ENCODE results near the gene CDKL4. TPM values are rescaled to one million over a fixed set of nuclear protein-coding genes. Genes with fewer than 3 reads are reported as not detected.
"Not testable (repeated sequence)": the region's sequence is repeated elsewhere in the genome, so short reads cannot be mapped to it uniquely, and the experiment has no call there.

CDKL4 gene
- not detected in 2 replicates for total RNA-seq (2014; rRNA removed; shearing (Covaris generic); ENCODE audit: low replicate concordance)

DNA sequence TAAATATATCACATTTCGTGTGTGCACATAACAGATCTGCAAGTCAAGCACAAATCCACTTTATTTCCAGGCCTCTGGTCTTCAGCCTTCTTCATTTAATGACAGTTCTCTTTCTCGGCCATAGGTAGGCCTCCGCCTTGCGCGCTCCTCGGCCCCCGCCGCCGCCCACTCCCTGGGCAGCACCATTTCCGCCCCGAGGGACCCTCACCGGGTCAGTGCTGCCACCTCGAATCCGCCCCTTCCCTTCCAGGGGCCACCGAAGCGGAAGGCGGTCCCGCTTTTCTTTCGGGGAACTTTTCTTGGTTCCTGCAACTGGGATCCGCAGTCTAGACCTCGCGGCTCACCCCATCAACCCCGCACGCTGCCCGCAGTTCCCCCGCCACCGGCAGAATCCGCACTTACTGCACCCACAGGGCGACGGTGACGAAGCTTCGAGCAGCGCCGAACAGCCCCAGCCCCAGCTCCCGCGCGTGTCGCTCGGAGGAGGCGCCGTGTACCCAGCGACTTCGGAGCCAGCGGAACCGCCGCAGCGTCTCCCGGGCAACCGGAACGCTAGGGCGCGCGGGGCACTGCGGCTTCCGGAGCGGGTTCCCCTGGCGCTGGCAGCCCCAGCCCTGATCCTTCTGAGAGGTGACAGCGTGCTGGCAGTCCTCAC lies at the start of gene CDKL4:
CDKL4 (minus strand) TSS at position 502 of the 655 bp plus-strand sequence.
- in situ Hi-C loops (cut with HindIII; ENCODE audit: low pct_unique_long_range_greater_than_20kb, low sequenced_read_pairs), result no loop called here
- DNase-seq (ENCODE audit: low read depth), result no peak

DNA sequence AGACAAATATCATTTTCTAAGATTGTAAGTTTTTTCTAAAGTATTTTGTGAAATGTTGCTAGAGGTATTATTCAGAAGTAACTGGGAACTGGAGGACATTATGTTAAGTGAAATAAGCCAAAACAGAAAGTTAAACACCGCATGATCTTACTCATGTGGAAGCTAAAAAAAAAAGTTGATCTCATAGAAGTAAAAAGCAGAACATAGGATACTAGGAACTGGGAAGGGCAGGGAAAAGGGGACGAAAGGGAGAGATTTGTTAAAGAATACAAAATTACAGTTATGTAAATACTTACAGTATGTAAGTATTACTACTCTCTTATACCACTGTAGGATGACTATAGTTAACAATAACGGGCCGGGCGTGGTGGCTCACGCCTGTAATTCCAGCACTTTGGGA lies 46.7 kb upstream of the CDKL4 start:
- in situ Hi-C loops (cut with HindIII; ENCODE audit: low pct_unique_long_range_greater_than_20kb, low sequenced_read_pairs), result no loop called here
- DNase-seq (ENCODE audit: low read depth), result no peak

DNA sequence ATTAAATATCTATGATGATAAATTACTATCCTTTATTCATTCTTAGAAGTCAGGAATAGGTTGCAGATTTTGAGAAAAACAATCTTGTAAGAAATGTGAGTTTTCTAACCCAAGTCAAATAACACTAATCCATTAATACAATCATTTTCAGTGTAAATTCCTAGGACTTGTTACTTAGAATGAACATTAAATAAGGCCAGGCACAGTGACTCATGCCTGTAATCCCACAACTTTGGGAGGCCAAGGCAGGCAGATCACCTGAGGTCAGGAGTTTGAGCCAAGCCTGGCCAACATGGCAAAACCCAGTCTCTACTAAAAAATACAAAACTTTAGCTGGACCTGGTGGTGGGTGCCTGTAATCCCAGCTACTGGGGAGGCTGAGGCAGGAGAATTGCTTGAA lies 45.8 kb upstream of the CDKL4 start:
- DNase-seq (ENCODE audit: low read depth), result no peak
- in situ Hi-C loops (cut with HindIII; ENCODE audit: low pct_unique_long_range_greater_than_20kb, low sequenced_read_pairs), result no loop called here

DNA sequence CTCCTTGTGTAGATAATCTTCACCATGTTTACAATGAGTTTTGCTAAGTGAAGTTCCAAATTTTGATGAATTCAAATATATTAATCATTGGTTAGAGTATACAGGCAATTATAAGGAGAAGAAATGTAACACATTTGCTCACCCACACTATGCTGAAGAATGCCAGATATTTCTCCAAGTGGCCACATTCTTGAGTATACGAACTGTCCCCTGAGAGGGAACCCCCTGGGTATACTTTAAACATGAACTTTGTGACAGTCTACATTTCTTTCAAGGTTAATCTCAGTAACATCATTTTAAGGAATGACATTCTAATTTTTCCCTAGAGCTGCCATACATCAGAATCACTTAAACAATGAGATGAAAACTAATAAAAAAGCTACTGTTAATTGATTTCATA lies 39.8 kb upstream of the CDKL4 start:
- no peak for DNase-seq (ENCODE audit: low read depth)
- in situ Hi-C loops (cut with HindIII; ENCODE audit: low pct_unique_long_range_greater_than_20kb, low sequenced_read_pairs), result no loop called here

DNA sequence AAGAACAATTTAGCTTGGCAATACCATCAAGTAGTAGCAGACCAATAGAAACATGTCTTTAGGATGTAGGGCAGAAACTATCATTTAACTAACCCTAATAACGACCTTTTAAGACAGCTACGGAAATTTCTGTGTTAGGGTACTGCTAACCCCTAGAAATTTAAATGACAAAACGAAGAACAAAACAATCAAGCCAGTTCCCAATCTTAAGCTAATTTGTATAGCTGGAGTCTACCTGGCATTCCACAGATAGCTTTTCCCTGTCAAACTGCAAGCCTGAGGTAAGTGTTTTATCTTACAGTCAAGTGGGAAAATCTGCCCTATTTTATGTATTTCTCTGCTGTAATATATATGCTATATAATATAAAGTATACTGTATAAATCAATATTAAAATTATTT lies 37.6 kb upstream of the CDKL4 start:
- DNase-seq (ENCODE audit: low read depth), result no peak
- in situ Hi-C loops (cut with HindIII; ENCODE audit: low pct_unique_long_range_greater_than_20kb, low sequenced_read_pairs), result no loop called here

DNA sequence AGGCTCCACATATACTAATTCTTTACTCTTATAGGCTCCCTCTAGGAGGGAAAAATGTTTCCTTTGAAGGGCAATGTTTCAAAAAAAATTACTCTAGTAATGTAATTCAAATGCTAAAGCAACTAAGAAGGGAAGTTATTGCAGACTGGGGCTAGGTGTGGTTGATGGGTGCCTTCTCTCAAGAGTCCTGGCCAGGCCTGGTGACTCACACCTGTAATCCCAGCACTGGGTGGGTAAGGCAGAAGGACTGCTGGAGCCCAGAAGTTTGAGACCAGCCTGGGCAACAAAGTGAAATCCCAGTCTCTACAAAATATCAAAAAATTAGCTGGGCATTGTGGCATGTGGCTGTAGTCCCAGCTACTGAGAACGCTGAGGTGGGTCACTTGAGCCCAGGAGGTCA lies 31.2 kb upstream of the CDKL4 start:
- in situ Hi-C loops (cut with HindIII; ENCODE audit: low pct_unique_long_range_greater_than_20kb, low sequenced_read_pairs), result no loop called here
- DNase-seq (ENCODE audit: low read depth), result no peak

DNA sequence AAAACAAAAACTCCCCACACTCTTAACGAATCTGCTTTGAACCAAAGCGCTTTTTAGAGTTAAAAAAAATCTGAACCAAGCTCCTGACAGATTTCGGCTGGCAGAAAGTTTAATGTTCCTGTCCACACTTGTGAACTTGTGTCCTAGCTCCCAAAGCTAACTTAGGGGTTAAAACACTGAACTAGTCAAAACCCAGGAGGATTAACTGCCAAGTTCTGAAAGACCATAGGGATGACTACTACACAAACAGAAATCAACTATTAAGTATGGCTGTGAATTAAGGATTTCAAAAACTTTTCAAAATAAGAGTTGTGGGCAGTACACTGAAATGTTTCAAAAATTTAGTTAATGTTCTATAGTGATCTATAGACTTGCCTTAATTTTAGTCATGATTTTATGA lies 26.2 kb upstream of the CDKL4 start:
- no peak for DNase-seq (ENCODE audit: low read depth)
- in situ Hi-C loops (cut with HindIII; ENCODE audit: low pct_unique_long_range_greater_than_20kb, low sequenced_read_pairs), result no loop called here

DNA sequence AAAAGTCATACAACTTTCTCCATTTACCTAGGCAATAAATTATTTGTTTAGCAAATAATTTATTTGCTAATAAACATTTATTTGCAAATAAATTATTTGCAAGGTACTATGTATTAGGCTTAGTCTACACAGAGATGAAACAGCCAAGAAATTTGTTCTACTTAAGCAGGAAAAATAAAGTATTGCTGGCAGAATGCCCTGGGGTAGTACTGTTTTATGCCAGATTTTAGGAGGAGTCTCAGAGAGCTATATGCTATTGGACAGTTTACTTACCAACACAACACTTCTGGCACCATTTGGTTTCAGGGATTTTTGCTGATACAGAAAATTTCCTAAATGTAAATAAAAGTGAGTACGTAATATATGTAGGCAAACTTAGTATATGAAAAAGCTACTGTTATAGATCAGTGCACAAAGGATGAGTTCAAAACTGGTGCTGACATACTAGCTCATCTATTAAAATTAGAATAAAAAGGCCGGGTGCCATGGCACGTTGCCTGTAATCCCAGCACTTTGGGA lies 23.2 kb upstream of the CDKL4 start:
- DNase-seq (ENCODE audit: low read depth), result no peak
- in situ Hi-C loops (cut with HindIII; ENCODE audit: low pct_unique_long_range_greater_than_20kb, low sequenced_read_pairs), result no loop called here

DNA sequence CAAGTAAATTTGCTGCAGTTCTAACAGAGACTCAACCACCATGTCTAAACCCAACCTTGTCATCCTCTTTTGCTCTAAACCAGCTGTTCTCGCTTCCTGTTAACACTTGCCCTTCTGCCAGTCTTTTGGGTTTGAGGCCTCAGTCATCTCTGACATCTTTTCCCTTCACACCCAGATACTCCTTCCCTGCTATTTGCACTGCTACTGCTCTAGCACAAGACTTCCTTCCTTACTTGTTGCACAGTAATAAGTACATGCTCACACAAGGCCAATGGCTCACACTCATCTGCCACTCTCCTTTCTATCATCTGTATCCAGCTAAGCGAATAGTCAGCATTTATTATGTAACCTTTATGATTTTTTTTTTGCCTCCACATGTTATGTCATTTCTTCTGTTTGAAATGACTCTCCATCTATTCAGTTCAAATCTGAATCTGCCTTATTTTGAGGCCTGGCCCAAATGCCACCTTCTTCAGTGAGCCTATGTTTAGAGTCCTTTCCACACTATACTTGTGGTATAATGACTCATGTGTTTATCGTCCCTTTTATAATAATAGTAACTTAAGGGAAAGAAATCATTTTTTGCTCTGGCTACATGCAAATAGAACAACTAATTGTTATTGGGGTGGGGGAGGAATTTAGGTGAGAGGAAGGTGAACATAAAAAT lies 22.5 kb upstream of the CDKL4 start:
- in situ Hi-C loops (cut with HindIII; ENCODE audit: low pct_unique_long_range_greater_than_20kb, low sequenced_read_pairs), result no loop called here
- no peak for DNase-seq (ENCODE audit: low read depth)

DNA sequence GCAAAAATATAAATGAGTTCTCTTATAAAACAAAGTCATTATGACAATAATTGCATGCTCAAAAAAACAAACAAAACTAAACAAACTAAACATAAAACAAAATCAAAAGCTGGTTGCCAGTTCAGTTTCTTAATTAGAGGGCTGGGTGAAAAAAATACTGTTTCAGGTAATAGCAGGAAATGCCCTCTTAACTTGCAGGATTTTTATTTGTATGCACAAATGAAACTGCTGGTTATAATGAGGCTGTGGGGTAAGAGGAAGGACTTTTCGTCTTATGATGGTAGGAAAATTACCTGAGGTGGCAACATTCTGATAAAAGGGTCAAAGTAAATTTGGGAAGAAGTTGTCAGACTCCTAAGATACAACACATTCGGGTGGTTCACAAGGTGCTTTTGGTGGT lies 21.5 kb upstream of the CDKL4 start:
- in situ Hi-C loops (cut with HindIII; ENCODE audit: low pct_unique_long_range_greater_than_20kb, low sequenced_read_pairs), result no loop called here
- no peak for DNase-seq (ENCODE audit: low read depth)

DNA sequence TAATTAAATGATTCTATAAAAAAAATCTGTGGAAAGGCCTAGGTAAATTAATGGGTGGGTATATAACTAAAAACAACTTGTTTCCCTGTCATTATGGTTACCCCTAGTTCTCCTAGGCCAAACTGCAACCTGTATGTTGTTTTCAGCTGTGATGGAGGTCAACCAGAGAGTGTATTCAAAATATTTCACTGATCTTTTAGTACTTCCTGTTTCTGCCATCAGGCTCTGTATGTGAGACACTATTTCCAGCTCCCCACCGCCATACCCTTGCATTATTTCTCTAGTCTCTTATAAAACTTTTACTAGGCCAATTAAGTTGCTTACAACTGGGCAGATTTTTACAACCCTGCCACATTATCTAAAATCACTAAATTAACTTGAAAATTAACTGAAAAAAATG lies 21.0 kb upstream of the CDKL4 start:
- in situ Hi-C loops (cut with HindIII; ENCODE audit: low pct_unique_long_range_greater_than_20kb, low sequenced_read_pairs), result no loop called here
- no peak for DNase-seq (ENCODE audit: low read depth)

DNA sequence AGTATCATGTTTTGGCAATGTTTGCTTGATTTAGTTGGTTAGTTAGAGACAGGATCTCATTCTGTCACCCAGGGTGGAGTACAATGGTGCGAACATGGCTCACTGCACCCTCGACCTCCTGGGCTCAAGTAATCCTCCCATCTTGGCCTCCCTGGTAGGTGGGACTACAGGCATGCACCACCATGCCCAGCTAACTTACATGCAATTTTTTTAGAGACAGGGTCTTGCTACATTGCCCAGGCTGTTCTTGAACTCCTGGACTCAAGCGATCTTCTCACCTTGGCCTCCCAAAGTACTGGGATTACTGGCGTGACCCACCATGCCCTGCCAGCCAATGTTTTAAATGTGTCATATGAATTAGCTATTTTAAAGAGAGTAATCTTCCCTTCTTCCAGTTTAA lies 16.3 kb upstream of the CDKL4 start:
- in situ Hi-C loops (cut with HindIII; ENCODE audit: low pct_unique_long_range_greater_than_20kb, low sequenced_read_pairs), result no loop called here
- DNase-seq (ENCODE audit: low read depth), result no peak

DNA sequence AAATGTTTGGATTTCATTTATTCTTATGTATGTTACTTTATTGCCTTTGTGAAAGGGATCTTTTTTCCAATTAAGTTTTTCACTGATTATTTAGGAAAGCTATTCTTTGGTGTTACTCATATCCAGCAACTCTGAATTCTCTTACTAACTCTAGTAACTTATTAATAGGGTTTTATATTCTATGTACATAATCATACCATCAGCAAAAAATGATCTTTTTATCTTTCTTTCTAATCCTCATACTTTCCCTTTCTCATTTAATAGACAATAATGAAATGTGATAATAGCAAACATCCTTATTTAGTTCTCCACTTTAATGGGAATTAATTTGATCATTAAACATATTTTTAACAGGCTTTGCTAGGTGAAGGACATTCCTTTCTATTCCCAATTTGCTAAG lies 12.3 kb upstream of the CDKL4 start:
- DNase-seq (ENCODE audit: low read depth), result no peak
- in situ Hi-C loops (cut with HindIII; ENCODE audit: low pct_unique_long_range_greater_than_20kb, low sequenced_read_pairs), result no loop called here

DNA sequence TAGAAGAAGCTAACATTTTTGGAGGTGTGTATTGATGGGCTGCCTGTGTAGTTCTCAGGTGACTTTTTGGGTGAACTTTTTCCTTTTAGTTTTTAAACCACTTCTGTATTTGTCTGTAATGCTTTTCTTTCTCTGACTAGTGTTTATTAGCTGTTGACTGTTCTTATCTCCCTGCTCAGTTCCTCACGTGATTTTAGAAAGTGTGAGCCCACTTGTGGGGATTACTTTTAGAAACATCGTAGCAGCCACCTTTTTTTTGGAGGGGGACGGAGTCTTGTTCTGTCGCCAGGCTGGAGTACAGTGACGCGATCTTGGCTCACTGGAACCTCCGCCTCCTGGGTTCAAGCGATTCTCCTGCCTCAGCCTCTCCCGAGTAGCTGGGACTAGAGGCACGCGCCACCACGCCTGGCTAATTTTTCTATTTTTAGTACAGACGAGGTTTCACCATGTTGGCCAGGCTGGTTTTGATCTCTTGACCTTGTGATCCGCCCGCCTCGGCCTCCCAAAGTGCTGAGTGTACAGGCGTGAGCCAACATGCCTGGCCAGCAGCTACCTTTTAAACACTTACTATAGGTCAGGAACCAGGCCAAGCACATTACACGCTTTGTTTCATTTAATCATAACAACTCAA lies 9.2 kb upstream of the CDKL4 start:
- in situ Hi-C loops (cut with HindIII; ENCODE audit: low pct_unique_long_range_greater_than_20kb, low sequenced_read_pairs), result no loop called here

DNA sequence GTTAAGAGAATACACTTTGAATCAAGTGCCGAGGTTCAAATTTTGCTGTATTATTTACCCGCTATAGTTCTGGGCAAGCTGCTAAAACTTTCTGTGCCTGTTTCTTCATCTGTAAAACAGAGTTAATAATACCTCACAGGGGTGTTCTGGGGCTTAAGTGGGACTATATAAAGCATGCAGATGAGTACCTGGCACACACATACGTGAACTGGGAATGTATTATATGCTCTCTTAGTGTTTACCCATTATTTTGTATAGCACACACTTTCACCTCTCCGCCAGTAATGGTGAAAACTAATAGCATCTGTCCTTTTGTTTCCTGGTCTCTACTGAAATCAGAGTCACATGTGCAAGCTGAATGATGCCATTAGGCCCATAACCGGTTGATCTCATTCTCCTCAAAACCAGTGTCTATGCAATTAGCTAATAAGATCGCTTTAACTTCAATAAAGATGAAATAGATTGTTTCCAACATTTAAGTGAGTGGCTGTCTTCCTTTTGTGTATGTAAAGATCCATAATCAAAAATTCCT lies 3.8 kb upstream of the CDKL4 start:
- in situ Hi-C loops (cut with HindIII; ENCODE audit: low pct_unique_long_range_greater_than_20kb, low sequenced_read_pairs), result no loop called here
- DNase-seq (ENCODE audit: low read depth), result no peak

More for the DNA sequence above, 9.2 kb upstream of the CDKL4 start:
- DNase-seq (ENCODE audit: low read depth), result no peak

DNA sequence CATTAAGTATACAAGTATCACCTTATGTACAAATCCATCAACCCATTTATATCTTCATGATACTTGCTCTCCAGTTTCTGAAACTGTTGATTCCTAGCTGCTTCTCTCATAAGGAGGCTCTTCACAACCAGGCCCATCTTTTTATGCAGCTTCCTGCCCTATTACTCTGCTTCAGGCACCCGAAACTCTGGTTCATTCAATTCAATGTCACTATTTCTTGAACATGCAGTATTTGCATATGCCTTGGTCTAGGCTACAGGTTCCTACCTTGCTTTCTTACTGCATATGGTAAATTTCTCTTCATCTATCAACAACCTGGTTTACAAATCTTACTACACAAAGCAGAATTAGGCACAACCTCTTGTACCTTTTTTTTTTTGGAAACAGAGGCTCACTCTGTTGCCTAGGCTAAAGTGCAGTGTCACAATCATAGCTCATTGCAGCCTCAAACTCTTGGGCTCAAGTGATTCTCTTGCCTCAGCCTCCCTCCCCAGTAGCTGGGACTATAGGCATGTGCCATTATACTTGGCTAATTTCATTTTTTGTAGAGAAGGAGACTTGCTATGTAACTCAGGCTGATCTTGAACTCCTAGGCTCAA lies 2.7 kb upstream of the CDKL4 start:
- in situ Hi-C loops (cut with HindIII; ENCODE audit: low pct_unique_long_range_greater_than_20kb, low sequenced_read_pairs), result no loop called here
- DNase-seq (ENCODE audit: low read depth), result no peak

DNA sequence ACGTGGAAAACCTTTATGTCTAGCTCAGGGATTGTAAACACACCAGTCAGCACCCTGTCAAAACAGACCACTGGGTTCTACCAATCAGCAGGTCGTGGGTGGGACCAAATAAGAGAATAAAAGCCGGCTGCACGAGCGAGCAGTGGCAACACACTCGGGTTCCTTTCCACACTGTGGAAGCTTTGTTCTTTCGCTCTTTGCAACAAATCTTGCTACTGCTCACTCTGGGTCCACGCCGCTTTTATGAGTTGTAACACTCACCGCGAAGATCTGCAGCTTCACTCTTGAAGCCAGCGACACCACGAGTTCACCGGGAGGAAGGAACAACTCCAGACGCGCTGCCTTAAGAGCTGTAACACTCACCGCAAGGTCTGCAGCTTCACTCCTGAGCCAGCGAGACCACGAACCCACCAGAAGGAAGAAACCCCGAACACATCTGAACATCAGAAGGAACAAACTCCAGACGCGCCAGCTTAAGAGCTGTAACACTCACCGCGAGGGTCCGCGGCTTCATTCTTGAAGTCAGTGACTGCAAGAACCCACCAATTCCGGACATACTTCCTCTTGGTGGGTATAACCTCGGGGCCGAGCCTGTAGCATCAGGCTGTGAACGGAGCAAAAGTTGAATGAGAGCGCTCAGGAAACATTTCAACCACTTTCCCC lies 1.3 kb upstream of the CDKL4 start:
- DNase-seq (ENCODE audit: low read depth); in situ Hi-C loops (cut with HindIII; ENCODE audit: low pct_unique_long_range_greater_than_20kb, low sequenced_read_pairs): not testable (repeated sequence)

DNA sequence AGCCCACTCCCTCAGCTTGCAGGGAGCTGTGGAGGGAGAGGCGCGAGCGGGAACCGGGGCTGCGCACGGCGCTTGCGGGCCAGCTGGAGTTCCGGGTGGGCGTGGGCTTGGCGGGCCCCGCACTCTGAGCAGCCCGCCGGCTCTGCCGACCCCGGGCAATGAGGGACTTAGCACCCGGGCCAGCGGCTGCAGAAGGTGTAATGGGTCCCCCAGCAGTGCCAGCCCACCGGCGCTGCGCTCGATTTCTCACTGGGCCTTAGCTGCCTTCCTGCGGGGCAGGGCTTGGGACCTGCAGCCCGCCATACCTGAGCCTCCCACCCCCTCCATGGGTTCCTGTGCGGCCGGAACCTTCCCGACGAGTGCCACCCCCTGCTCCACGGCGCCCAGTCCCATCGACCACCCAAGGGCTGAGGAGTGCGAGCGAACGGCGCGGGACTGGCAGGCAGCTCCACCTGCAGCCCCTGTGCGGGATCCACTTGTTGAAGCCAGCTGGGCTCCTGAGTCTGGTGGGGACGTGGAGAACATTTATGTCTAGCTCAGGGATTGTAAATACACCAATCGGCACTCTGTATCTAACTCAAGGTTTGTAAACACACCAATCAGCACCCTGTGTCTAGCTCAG lies 582 bp upstream of the CDKL4 start:
- DNase-seq (ENCODE audit: low read depth); in situ Hi-C loops (cut with HindIII; ENCODE audit: low pct_unique_long_range_greater_than_20kb, low sequenced_read_pairs): not testable (repeated sequence)
